NCI-H2107 (cell line): Measurements from ENCODE around the gene SLC30A7.
"Not testable (repeated sequence)": the region's sequence is repeated elsewhere in the genome, so short reads cannot be mapped to it uniquely, and the experiment has no call there.

ENCODE experiments used
- DNase-seq: peaks from one replicate; lab custom pipeline; 2025; lab: John Stamatoyannopoulos, UW

The SLC30A7 gene

GRCh38 chr1:100895540-100896480 lies at the start of gene SLC30A7:
Gene SLC30A7 (plus strand): TSS chr1:100896090. CDS start chr1:100896263, 173 bp downstream.
- DNase-seq, result peak; percentile 87

GRCh38 chr1:100847361-100848082 lies 48.4 kb upstream of the SLC30A7 start:
- no peak for DNase-seq

DNA sequence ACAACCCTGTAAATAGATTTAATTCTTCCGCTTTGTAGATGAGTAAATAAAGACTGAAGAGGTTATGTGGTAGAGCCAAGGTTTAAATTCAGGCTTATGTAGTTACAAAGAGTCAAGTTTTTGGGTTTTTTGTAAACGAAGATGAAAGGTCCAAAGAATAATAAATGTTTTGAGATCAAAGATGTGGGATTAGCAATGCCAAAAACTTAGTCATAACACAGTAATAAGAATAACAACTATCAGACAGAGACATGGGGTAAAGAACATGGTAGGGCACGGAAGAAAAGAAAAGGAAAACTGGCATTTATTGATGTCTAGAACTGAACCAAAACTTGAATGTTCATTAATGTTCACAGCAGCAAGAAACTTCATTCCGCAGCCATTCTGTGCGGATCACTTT lies 44.2 kb upstream of the SLC30A7 start:
- no peak for DNase-seq

GRCh38 chr1:100852976-100853375 lies 42.9 kb upstream of the SLC30A7 start:
- DNase-seq, result no peak

GRCh38 chr1:100855116-100855515 lies 40.8 kb upstream of the SLC30A7 start:
- not testable (repeated sequence) for DNase-seq

GRCh38 chr1:100860397-100860991 lies 35.4 kb upstream of the SLC30A7 start:
- peak; percentile 31 for DNase-seq

GRCh38 chr1:100861379-100861778 lies 34.5 kb upstream of the SLC30A7 start:
- no peak for DNase-seq

GRCh38 chr1:100862591-100862990 lies 33.3 kb upstream of the SLC30A7 start:
- no peak for DNase-seq

- DNase-seq, result peak; percentile 25
These were observed 29.6 kb upstream of the SLC30A7 start for GRCh38 chr1:100866041-100866900.

DNA sequence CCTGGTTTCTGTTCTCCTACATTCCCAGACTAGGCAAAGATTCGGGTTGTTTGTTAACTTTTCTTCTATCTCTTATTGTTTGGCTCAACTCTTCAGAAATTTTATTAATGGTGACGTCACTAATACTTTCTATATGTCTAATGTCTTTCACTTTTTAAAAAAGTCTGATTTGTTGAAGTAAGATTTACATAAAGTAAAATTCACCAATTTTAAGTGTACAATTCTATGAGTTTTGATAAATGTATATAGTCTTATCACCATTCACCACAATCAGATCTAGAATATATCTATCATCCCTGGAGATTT lies 29.0 kb upstream of the SLC30A7 start:
- no peak for DNase-seq

DNA sequence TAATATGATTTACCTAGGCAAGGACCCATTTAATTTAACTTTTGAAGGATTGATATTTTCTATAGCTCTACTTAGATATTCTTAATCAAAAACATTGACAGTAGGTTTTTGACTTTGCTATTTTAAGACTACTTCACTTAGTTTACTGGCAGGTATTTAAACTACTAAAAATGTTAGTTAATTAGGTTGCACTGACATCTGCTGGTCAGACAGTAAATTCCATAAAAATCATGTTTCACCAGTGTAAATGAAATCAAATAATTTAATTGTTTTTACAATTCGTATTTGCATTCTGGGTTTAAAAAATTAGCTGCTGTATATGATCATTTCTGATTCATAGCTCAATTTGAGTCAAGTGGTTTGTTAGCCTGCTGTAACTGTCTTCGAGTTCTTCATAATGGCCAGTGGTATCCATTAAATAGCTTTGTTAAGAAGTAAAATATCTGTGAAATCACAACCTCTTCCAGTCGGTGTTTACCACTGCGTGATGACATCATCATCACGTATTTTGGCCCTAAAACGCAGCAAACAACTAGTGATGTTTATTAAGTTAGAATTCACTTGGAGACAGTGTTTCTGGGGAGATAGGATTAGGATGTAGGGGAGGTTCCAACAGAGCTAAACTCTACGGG lies 27.4 kb upstream of the SLC30A7 start:
- no peak for DNase-seq

- no peak for DNase-seq
These were observed 25.9 kb upstream of the SLC30A7 start for GRCh38 chr1:100869996-100870395.

- DNase-seq, result no peak
These were observed 21.5 kb upstream of the SLC30A7 start for GRCh38 chr1:100874433-100874832.

GRCh38 chr1:100875228-100875627 lies 20.7 kb upstream of the SLC30A7 start:
- DNase-seq, result no peak

- no peak for DNase-seq
These were observed 19.6 kb upstream of the SLC30A7 start for GRCh38 chr1:100876291-100876690.

DNA sequence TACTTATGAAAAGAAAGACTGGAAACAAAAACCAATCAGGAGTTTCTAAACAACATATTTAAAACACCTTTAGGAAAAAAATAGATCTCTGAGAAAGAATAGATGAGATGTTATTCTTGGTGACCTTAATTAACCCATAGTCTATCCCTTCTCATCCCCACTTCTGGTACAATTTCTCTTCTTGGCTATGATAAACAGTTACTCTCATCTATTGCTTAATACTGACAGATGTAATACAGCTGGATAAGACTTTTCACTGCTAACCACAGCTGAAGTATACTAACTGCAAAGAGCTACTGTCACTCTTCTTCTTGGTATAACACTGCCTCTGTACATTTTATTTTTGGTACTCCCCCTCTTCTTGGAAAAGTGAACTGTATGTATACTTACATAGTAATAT lies 16.5 kb upstream of the SLC30A7 start:
- no peak for DNase-seq

GRCh38 chr1:100881687-100882086 lies 14.2 kb upstream of the SLC30A7 start:
- DNase-seq, result no peak

- DNase-seq, result no peak
These were observed 13.2 kb upstream of the SLC30A7 start for GRCh38 chr1:100882698-100883097.

- no peak for DNase-seq
These were observed 11.9 kb upstream of the SLC30A7 start for GRCh38 chr1:100883963-100884362.

DNA sequence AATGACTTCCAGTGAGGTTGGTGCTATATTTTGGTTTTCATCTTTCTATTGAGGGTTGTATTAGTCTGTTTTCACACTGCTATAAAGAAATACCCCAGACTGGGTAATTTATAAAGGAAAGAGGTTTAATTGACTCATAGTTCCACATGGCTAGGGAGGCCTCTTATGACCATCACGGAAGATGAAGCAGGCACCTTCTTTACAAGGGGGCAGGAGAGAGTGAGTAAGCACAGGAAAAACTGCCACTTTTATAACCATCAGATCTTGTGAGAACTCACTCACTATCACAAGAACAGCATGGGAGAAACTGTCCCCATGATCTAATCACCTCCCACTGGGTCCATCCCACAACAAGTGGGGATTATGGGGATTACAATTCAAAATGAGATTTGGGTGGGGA lies 6.9 kb upstream of the SLC30A7 start:
- not testable (repeated sequence) for DNase-seq

DNA sequence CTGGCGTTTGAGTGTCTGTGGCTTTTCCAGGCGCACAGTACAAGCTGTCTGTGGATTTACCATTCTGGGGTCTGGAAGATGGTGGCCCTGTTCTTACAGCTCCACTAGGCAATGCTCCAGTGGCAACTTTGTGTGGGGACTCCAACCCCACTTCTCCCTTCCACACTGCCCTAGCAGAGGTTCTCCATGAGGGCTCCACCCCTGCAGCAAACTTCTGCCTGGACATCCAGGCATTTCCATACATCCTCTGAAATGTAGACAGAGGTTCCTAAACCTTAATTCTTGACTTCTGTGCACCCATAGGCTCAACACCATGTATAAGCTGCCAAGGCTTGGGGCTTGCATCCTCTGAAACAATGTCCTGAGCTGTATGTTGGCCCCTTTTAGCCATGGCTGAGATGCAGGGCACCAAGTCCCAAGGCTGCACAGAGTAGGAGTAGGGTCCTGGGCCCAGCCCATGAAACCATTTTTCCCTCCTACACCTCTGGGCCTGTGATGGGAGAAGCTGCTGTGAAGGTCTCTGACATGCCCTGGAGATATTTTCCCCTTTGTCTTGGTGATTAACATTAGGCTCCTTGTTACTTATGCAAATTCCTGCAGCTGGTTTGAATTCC lies 5.9 kb upstream of the SLC30A7 start:
- DNase-seq, result not testable (repeated sequence)
